PC-9 (cell line): ENCODE data around the gene F3. TPM values are rescaled to one million over a fixed set of nuclear protein-coding genes. Genes with fewer than 3 reads are reported as not detected.

Source experiments
- BruUV-seq: library from RNA; stranded (reverse); fragments of 400-500 nt; replicated peaks from 2 replicates; lab custom pipeline; 2021; lab: Mats Ljungman, UMichigan
- CTCF ChIA-PET: fragments of 300-600 bp; sonication (Branson Sonifier 250); formaldehyde crosslinking; loops from one replicate; lab custom pipeline; 2022; ENCODE audit warnings: antibody characterized with exemption; lab: Charles Lee
- POLR2A ChIA-PET: fragments of 300-600 bp; sonication (Branson Sonifier 250); formaldehyde crosslinking; loops from one replicate; lab custom pipeline; 2022; ENCODE audit warnings: antibody characterized with exemption; ENCODE audit not compliant: unreplicated experiment; lab: Charles Lee
- DNase-seq, 2 experiments: peaks; one replicate each; pipeline versions ENCODE4 v3.0.0 to v3.0.0-alpha.2; 2015 to 2022; ENCODE audit warnings: mixed read lengths in 1 of 2
- H2AFZ ChIP-seq: fragments of 200-600 bp; sonication (generic); 2 replicates; pipeline ENCODE4 v1.8.1; 2017; ENCODE audit warnings: antibody characterized with exemption
- H3F3A ChIP-seq: fragments of 200-600 bp; sonication (generic); 2 replicates; pipeline ENCODE4 v1.8.1; 2017; ENCODE audit warnings: antibody characterized with exemption, mild to moderate bottlenecking, low read depth; ENCODE audit not compliant: insufficient read depth
- H3K27ac ChIP-seq: fragments of 200-600 bp; sonication (generic); 2 replicates; pipeline ENCODE4 v1.6.1; 2016; ENCODE audit warnings: mixed run types
- H3K27me3 ChIP-seq: fragments of 200-600 bp; sonication (generic); 2 replicates; pipeline ENCODE4 v1.6.1; 2016; ENCODE audit warnings: low read depth, mixed run types; ENCODE audit not compliant: insufficient read depth
- H3K36me3 ChIP-seq: fragments of 200-600 bp; sonication (generic); 2 replicates; pipeline ENCODE4 v1.6.1; 2016; ENCODE audit warnings: low read depth, mixed run types
- H3K4me1 ChIP-seq: fragments of 200-600 bp; sonication (generic); replicated peaks from 2 replicates; pipeline ENCODE4 v1.6.1; 2016; ENCODE audit warnings: mixed run types; ENCODE audit not compliant: insufficient read depth
- H3K4me2 ChIP-seq: fragments of 200-600 bp; sonication (generic); 2 replicates; pipeline ENCODE4 v1.6.1; 2017; ENCODE audit warnings: mixed run types
- H3K4me3 ChIP-seq: fragments of 200-600 bp; sonication (generic); 2 replicates; pipeline ENCODE4 v1.6.1; 2016; ENCODE audit warnings: mixed run types
- H3K79me2 ChIP-seq: fragments of 200-600 bp; sonication (generic); 2 replicates; pipeline ENCODE4 v1.6.1; 2017; ENCODE audit warnings: low read depth, mixed run types
- H3K9me2 ChIP-seq: fragments of 200-600 bp; sonication (generic); 2 replicates; pipeline ENCODE4 v1.8.1; 2017; ENCODE audit warnings: mild to moderate bottlenecking; ENCODE audit not compliant: insufficient read depth
- H3K9me3 ChIP-seq: fragments of 200-600 bp; sonication (generic); 2 replicates; pipeline ENCODE4 v1.8.1; 2016; ENCODE audit warnings: low read depth; ENCODE audit not compliant: insufficient read depth
- H4K20me1 ChIP-seq: fragments of 200-600 bp; sonication (generic); 2 replicates; pipeline ENCODE4 v1.8.1; 2017; ENCODE audit not compliant: insufficient read depth
- CTCF ChIP-seq: fragments of 200-600 bp; sonication (generic); conservative IDR thresholded peaks from 2 replicates; pipeline ENCODE4 v1.6.1; 2017; ENCODE audit warnings: mixed run types, antibody characterized with exemption, mild to moderate bottlenecking, moderate library complexity
- EZH2 ChIP-seq: fragments of 200-600 bp; sonication (generic); IDR thresholded peaks from 2 replicates; pipeline ENCODE4 v1.8.0; 2017; ENCODE audit warnings: antibody characterized with exemption, low read depth
- intact Hi-C: fragments of 100-400 bp; cut with micrococcal nuclease; formaldehyde crosslinking; loops from one replicate; pipeline ENCODE4 v1.10.0; 2022; ENCODE audit not compliant: unreplicated experiment
- total RNA-seq: library from RNA; stranded (reverse); gene quantifications from 2 replicates; pipeline ENCODE4 v1.2.3, GENCODE V29; 2021

The F3 gene
- total RNA-seq, 1 experiment from 2014 or later: 335 TPM

GRCh38 chr1:94481473-94481933 lies 60.1 kb downstream of the F3 start:
- no peaks in the 10 kb centered on the region for H4K20me1 ChIP-seq
- BruUV-seq: no TSS peak
- peak; percentile 96 for TF ChIP-seq CTCF
- no peak for TF ChIP-seq EZH2
- intact Hi-C loops: loop anchor here (1.0 kb wide), 2 partner anchors 324 to 560 kb away; no protein-coding TSS in a partner anchor
- H3K27me3 ChIP-seq: no peaks in the 10 kb centered on the region
- H2AFZ ChIP-seq: no peak overlapping the region
- H3K36me3 ChIP-seq: peaks cover 28% of the 10 kb centered on the region; the same call in 1 of the 2 replicates
- ChIA-PET CTCF (interaction anchor here (0.6 to 1.0 kb wide), 3 partner anchors 39 to 560 kb away, joined by 3 to 5 read pairs (median 3); no protein-coding TSS in a partner anchor), POLR2A (interaction anchor here (0.5 kb wide), 1 partner anchor 135 kb away, joined by 5 read pairs; no protein-coding TSS in a partner anchor)
- no peak overlapping the region for H3K27ac ChIP-seq
- no peaks in the 10 kb centered on the region for H3K4me1 ChIP-seq
- H3F3A ChIP-seq: peaks cover 11% of the 10 kb centered on the region; the same call in 1 of the 2 replicates
- no peak overlapping the region for H3K4me3 ChIP-seq
- peak; percentile 56 to 81 for DNase-seq
- no peaks in the 10 kb centered on the region for H3K9me2 ChIP-seq
- H3K9me3 ChIP-seq: no peaks in the 10 kb centered on the region
- H3K4me2 ChIP-seq: no peak overlapping the region
- H3K79me2 ChIP-seq: no peaks in the 10 kb centered on the region

- BruUV-seq: no TSS peak
- ChIA-PET CTCF (no interaction called here), POLR2A (no interaction called here)
These were observed 61.9 kb downstream of the F3 start for GRCh38 chr1:94479682-94480081.

More at GRCh38 chr1:94479682-94480081, 61.9 kb downstream of the F3 start:
- H3K27ac ChIP-seq: no peak overlapping the region
- H3K4me1 ChIP-seq: no peaks in the 10 kb centered on the region
- intact Hi-C loops: no loop called here
- peaks cover 11% of the 10 kb centered on the region; the same call in 1 of the 2 replicates for H3F3A ChIP-seq
- no peaks in the 10 kb centered on the region for H4K20me1 ChIP-seq
- no peaks in the 10 kb centered on the region for H3K9me3 ChIP-seq
- no peak overlapping the region for H3K4me2 ChIP-seq
- TF ChIP-seq CTCF (no peak), EZH2 (no peak)
- H3K4me3 ChIP-seq: no peak overlapping the region
- no peak for DNase-seq
- peaks cover 35% of the 10 kb centered on the region; the same call in 1 of the 2 replicates for H3K36me3 ChIP-seq
- H2AFZ ChIP-seq: no peak overlapping the region
- H3K9me2 ChIP-seq: no peaks in the 10 kb centered on the region
- no peaks in the 10 kb centered on the region for H3K79me2 ChIP-seq
- no peaks in the 10 kb centered on the region for H3K27me3 ChIP-seq

Other genes starting within 250 kb of the F3 start
- 41.7 and 51.6 TPM in 2 replicates for gene ABCD3, start 123.4 kb downstream of the F3 start, total RNA-seq